ENCODE data around the gene SLAMF7. TPM values are rescaled to one million over a fixed set of nuclear protein-coding genes. Genes with fewer than 3 reads are reported as not detected.
A peak's percentile ranks its signal among the peaks of the same experiment; 100 is the strongest.
"Not testable (repeated sequence)": the region's sequence is repeated elsewhere in the genome, so short reads cannot be mapped to it uniquely, and the experiment has no call there.

Gene SLAMF7
- total RNA-seq, 1 donor from 2014 or later, result 24.0 TPM

GRCh38 chr1:160720356-160721085 is 18.5 kb upstream of the SLAMF7 start:
- no peak for DNase-seq (ENCODE audit: low spot score)

- no peak for DNase-seq (ENCODE audit: low spot score)
Observed at GRCh38 chr1:160721473-160721872, 17.6 kb upstream of the SLAMF7 start.

GRCh38 chr1:160722726-160723125 is 16.3 kb upstream of the SLAMF7 start:
- no peak for DNase-seq (ENCODE audit: low spot score)

- no peak for DNase-seq (ENCODE audit: low spot score)
Observed at GRCh38 chr1:160723332-160723731, 15.7 kb upstream of the SLAMF7 start.

- no peak for DNase-seq (ENCODE audit: low spot score)
Observed at GRCh38 chr1:160724465-160725242, 14.4 kb upstream of the SLAMF7 start.

GRCh38 chr1:160726114-160726497 is 12.9 kb upstream of the SLAMF7 start:
- DNase-seq (ENCODE audit: low spot score), result no peak

- DNase-seq (ENCODE audit: low spot score), result peak; percentile 66
Observed at GRCh38 chr1:160726498-160727315, 12.3 kb upstream of the SLAMF7 start.

GRCh38 chr1:160727316-160727640 is 11.8 kb upstream of the SLAMF7 start:
- DNase-seq (ENCODE audit: low spot score), result no peak

GRCh38 chr1:160731564-160731963 is 7.5 kb upstream of the SLAMF7 start:
- not testable (repeated sequence) for DNase-seq (ENCODE audit: low spot score)

GRCh38 chr1:160731990-160732389 is 7.1 kb upstream of the SLAMF7 start:
- no peak for DNase-seq (ENCODE audit: low spot score)

- no peak for DNase-seq (ENCODE audit: low spot score)
Observed at GRCh38 chr1:160733898-160734297, 5.1 kb upstream of the SLAMF7 start.

- DNase-seq (ENCODE audit: low spot score), result no peak
Observed at GRCh38 chr1:160734301-160734700, 4.7 kb upstream of the SLAMF7 start.

GRCh38 chr1:160738271-160738670 is 776 bp upstream of the SLAMF7 start:
- no peak for DNase-seq (ENCODE audit: low spot score)

- DNase-seq (ENCODE audit: low spot score), result no peak
Observed at GRCh38 chr1:160740133-160740688, 1.2 kb downstream of the SLAMF7 start.

- no peak for DNase-seq (ENCODE audit: low spot score)
Observed at GRCh38 chr1:160741092-160741501, 2.0 kb downstream of the SLAMF7 start.

GRCh38 chr1:160741612-160742348 is 2.7 kb downstream of the SLAMF7 start:
- no peak for DNase-seq (ENCODE audit: low spot score)

- no peak for DNase-seq (ENCODE audit: low spot score)
Observed at GRCh38 chr1:160742428-160743127, 3.5 kb downstream of the SLAMF7 start.

- no peak for DNase-seq (ENCODE audit: low spot score)
Observed at GRCh38 chr1:160743266-160743665, 4.2 kb downstream of the SLAMF7 start.

- DNase-seq (ENCODE audit: low spot score), result no peak
Observed at GRCh38 chr1:160744199-160744851, 5.3 kb downstream of the SLAMF7 start.

GRCh38 chr1:160744852-160745520 is 5.9 kb downstream of the SLAMF7 start:
- no peak for DNase-seq (ENCODE audit: low spot score)
